K562 (cell line): Measurements from ENCODE around the gene CLCN2. TPM values are rescaled to one million over a fixed set of nuclear protein-coding genes. Genes with fewer than 3 reads are reported as not detected.

Source experiments
- ATAC-seq: fragments of 200-7000 bp; cut with Tn5 transposase; 3 replicates; pipeline ENCODE4 v1.9.1; 2020; ENCODE audit warnings: moderate library complexity
- BruUV-seq: library from RNA; stranded (reverse); fragments of 400-500 nt; replicated peaks from 2 replicates; lab custom pipeline; 2021; lab: Mats Ljungman, UMichigan
- CTCF ChIA-PET: fragments of 300-600 bp; formaldehyde crosslinking; extraction: SDS; loops from one replicate; lab custom pipeline; 2021; ENCODE audit warnings: low intra/inter-chr PET ratio; lab: Yijun Ruan, JAX
- POLR2A ChIA-PET: fragments of 300-600, 350-650 bp; sonication (Branson Sonifier 250); formaldehyde crosslinking; extraction: SDS; loops from one replicate; lab custom pipeline; 2021; ENCODE audit warnings: antibody characterized with exemption, inconsistent platforms; lab: Yijun Ruan, JAX
- DNase-seq, 4 experiments: peaks; one replicate each; pipeline versions ENCODE4 v3.0.0 to v3.0.0-alpha.2; 2011 to 2018; ENCODE audit warnings: low spot score in 3 of 4, mixed read lengths in 3 of 4; ENCODE audit errors: extremely low read depth in 1 of 4
- FAIRE-seq: peaks from 2 replicates; lab custom pipeline; 2011; peaks lifted over from hg19 to GRCh38; lab: Jason Lieb, UNC
- H2AFZ ChIP-seq: 2 replicates; pipeline ENCODE4 v1.6.0; 2011; ENCODE audit warnings: low read depth, low read length, control low read depth, inconsistent platforms
- H3K27ac ChIP-seq: fragments of 200-600 bp; 3 replicates; pipeline ENCODE4 v1.8.0; 2011; ENCODE audit warnings: low read depth, mild to moderate bottlenecking, control low read depth, inconsistent platforms, low read length, moderate library complexity, mixed read lengths; ENCODE audit errors: extremely low read depth
- H3K27me3 ChIP-seq, 2 experiments: fragments of 300-600 bp in 1 of 2; 2 replicates in 1 of 2; 3 replicates in 1 of 2; pipeline versions ENCODE4 v1.6.0 to v1.8.0; 2011; ENCODE audit warnings: inconsistent platforms in 2 of 2, low read length in 2 of 2, mild to moderate bottlenecking in 1 of 2, mixed read lengths in 1 of 2, moderate library complexity in 1 of 2; ENCODE audit not compliant: control insufficient read depth in 2 of 2, insufficient read depth in 2 of 2
- H3K36me3 ChIP-seq: fragments of 300-600 bp; 3 replicates; pipeline ENCODE4 v1.8.0; 2011; ENCODE audit warnings: mild to moderate bottlenecking, low read length, inconsistent platforms; ENCODE audit not compliant: control insufficient read depth, insufficient read depth
- H3K4me1 ChIP-seq, 2 experiments: fragments of 200-600 bp in 1 of 2; replicated peaks in 1 of 2; 2 replicates in 1 of 2; 3 replicates in 1 of 2; pipeline versions ENCODE4 v1.5.1 to v1.8.0; 2011; ENCODE audit warnings: inconsistent platforms in 2 of 2, low read length in 2 of 2, mild to moderate bottlenecking in 1 of 2, mixed read lengths in 1 of 2, moderate library complexity in 1 of 2; ENCODE audit not compliant: control insufficient read depth in 2 of 2, insufficient read depth in 2 of 2
- H3K4me2 ChIP-seq: 2 replicates; pipeline ENCODE4 v1.6.1; 2011; ENCODE audit warnings: low read length, control low read depth, inconsistent platforms, mixed read lengths; ENCODE audit not compliant: insufficient read depth
- H3K4me3 ChIP-seq: fragments of 200-600 bp; sonication (generic), shearing (Covaris generic); 2 replicates; pipeline ENCODE4 v1.5.1; 2016; ENCODE audit warnings: control low read depth, inconsistent platforms
- H3K79me2 ChIP-seq: fragments of 200-600 bp; 3 replicates; pipeline ENCODE4 v1.8.0; 2011; ENCODE audit warnings: low read length, inconsistent platforms; ENCODE audit not compliant: control insufficient read depth, insufficient read depth
- H3K9ac ChIP-seq, 2 experiments: 2 replicates each; pipeline versions ENCODE4 v1.6.0 to v1.6.1; 2011; ENCODE audit warnings: low read depth in 2 of 2, low read length in 2 of 2, control low read depth in 1 of 2, inconsistent platforms in 1 of 2, mild to moderate bottlenecking in 1 of 2, mixed read lengths in 1 of 2; ENCODE audit not compliant: insufficient read depth in 1 of 2
- H3K9me1 ChIP-seq: one replicate; pipeline ENCODE4 v1.6.0; 2011; ENCODE audit warnings: inconsistent platforms, mild to moderate bottlenecking, low read length, moderate library complexity; ENCODE audit not compliant: control insufficient read depth, insufficient read depth
- H3K9me3 ChIP-seq: replicated peaks from 2 replicates; pipeline ENCODE4 v1.5.1; 2011; ENCODE audit warnings: low read depth, low read length, inconsistent platforms; ENCODE audit not compliant: control insufficient read depth, insufficient read depth
- H4K20me1 ChIP-seq: replicated peaks from 2 replicates; pipeline ENCODE4 v1.6.1; 2011; ENCODE audit warnings: low read length, inconsistent platforms, mixed read lengths; ENCODE audit not compliant: control insufficient read depth, insufficient read depth
- ADNP ChIP-seq: fragments of 200-800 bp; sonication (Bioruptor generic); IDR thresholded peaks from 2 replicates; pipeline ENCODE4 v1.6.1; 2016; ENCODE audit warnings: missing genetic modification characterization, missing compliant biosample characterization
- ARID2 ChIP-seq: fragments of 450-650 bp; IDR thresholded peaks from 2 replicates; pipeline ENCODE4 v1.6.1; 2017; ENCODE audit warnings: antibody characterized with exemption, mild to moderate bottlenecking
- ESRRB ChIP-seq: fragments of 250-450 bp; sonication (Bioruptor Pico); IDR thresholded peaks from 2 replicates; pipeline ENCODE4 v1.5.0; 2020; ENCODE audit warnings: mild to moderate bottlenecking, moderate library complexity, borderline replicate concordance
- FOXM1 ChIP-seq, 2 experiments: fragments of 450-650 bp in 1 of 2; sonication (generic) in 1 of 2; formaldehyde crosslinking in 1 of 2; IDR thresholded peaks; 2 replicates each; pipeline versions ENCODE4 v1.6.1 to v1.9.0; 2017 to 2022; ENCODE audit warnings: low read depth in 2 of 2, mild to moderate bottlenecking in 2 of 2, missing genetic modification reagents in 1 of 2, moderate library complexity in 1 of 2
- HDAC6 ChIP-seq: IDR thresholded peaks from 2 replicates; pipeline ENCODE4 v1.6.1; 2012; ENCODE audit warnings: low read depth, mild to moderate bottlenecking, control low read depth, inconsistent platforms, low read length, moderate library complexity
- HIVEP1 ChIP-seq: fragments of 250-450 bp; sonication (Bioruptor Pico); IDR thresholded peaks from 2 replicates; pipeline ENCODE4 v1.4.0; 2020; ENCODE audit warnings: mild to moderate bottlenecking
- KDM1A ChIP-seq, 2 experiments: fragments of 450-650 bp; IDR thresholded peaks; 2 replicates each; pipeline ENCODE4 v1.6.1; 2016; ENCODE audit warnings: mild to moderate bottlenecking in 2 of 2
- POLR2A ChIP-seq: fragments of 450-650 bp; conservative IDR thresholded peaks from 2 replicates; pipeline ENCODE4 v1.6.1; 2016
- RBM25 ChIP-seq: fragments of 200-400 bp; formaldehyde crosslinking; IDR thresholded peaks from 2 replicates; pipeline ENCODE4 v1.6.1; 2018; ENCODE audit warnings: low read length, low read depth, moderate library complexity; ENCODE audit not compliant: severe bottlenecking
- RCOR1 ChIP-seq, 2 experiments: IDR thresholded peaks; 2 replicates each; pipeline ENCODE4 v1.6.1; 2012; ENCODE audit warnings: low read depth in 2 of 2, low read length in 2 of 2, borderline replicate concordance in 1 of 2, improper control_type of control experiment in 1 of 2
- ZFP36 ChIP-seq: fragments of 150-350 bp; IDR thresholded peaks from 2 replicates; pipeline ENCODE4 v1.6.1; 2018; ENCODE audit warnings: low read length, low read depth; ENCODE audit not compliant: partially characterized antibody
- ZFX ChIP-seq: sonication (generic); formaldehyde crosslinking; IDR thresholded peaks from 2 replicates; pipeline ENCODE4 v1.8.0; 2022; ENCODE audit warnings: mild to moderate bottlenecking, missing genetic modification reagents, moderate library complexity
- WGBS: fragments of 100-300 bp; shearing (Covaris generic); methylation state at CpG from one replicate; pipeline ENCODE4 v1.1.6; 2016; ENCODE audit warnings: low coverage, mixed read lengths; ENCODE audit not compliant: insufficient coverage; ENCODE audit errors: missing lambda C conversion rate; 5-methylcytosine and 5-hydroxymethylcytosine counted together
- in situ Hi-C: fragments of 300-500 bp; cut with MboI; formaldehyde crosslinking; loops from 4 replicates; pipeline ENCODE4 v1.15.0; 2018; ENCODE audit warnings: inconsistent platforms, mixed read lengths
- intact Hi-C: fragments of 100-400 bp; cut with micrococcal nuclease; formaldehyde crosslinking; loops from 2 replicates; pipeline ENCODE4 v1.14.2; 2022
- polyA plus RNA-seq, 8 experiments: library from polyadenylated mRNA; depleted of rRNA in 4 of 8; stranded (reverse) in 5 of 8; unstranded in 3 of 8; fragments of >200 nt; fragmentation: Nextera tagmentation in 2 of 8; fragmentation: Illumina TruSeq in 1 of 8; extraction: Ambion mirVana in 2 of 8; extraction: Trizol in 1 of 8; gene quantifications; 2 replicates each; pipeline versions ENCODE4 v1.2.1 to v1.2.3, GENCODE V29; 2011 to 2014; ENCODE audit warnings: inconsistent platforms in 1 of 8, missing spikeins in 1 of 8
- total RNA-seq, 7 experiments: library from RNA; depleted of rRNA in 6 of 7; stranded (reverse); fragments of >200 nt in 6 of 7; fragmentation: Illumina TruSeq in 2 of 7; extraction: Trizol in 2 of 7; gene quantifications; 2 replicates each; pipeline versions ENCODE4 v1.2.1 to v1.2.3, GENCODE V29; 2011 to 2021; ENCODE audit warnings: low replicate concordance in 1 of 7
- TF ChIP-seq, protein P1 (sequence below), 2 experiments: fragments of 450-650 bp; IDR thresholded peaks; 2 replicates each; pipeline ENCODE4 v1.6.1; 2016
- TF ChIP-seq, protein P2 (sequence below): fragments of 450-650 bp; IDR thresholded peaks from 2 replicates; pipeline ENCODE4 v1.6.1; 2018; ENCODE audit not compliant: partially characterized antibody

CLCN2 gene
- total and polyA plus RNA-seq, 9 of the 15 experiments (the other 6 are each of a cell fraction or from before 2014, with no cell fraction given): 0.10 to 14.0 (median 6.9) TPM

DNA sequence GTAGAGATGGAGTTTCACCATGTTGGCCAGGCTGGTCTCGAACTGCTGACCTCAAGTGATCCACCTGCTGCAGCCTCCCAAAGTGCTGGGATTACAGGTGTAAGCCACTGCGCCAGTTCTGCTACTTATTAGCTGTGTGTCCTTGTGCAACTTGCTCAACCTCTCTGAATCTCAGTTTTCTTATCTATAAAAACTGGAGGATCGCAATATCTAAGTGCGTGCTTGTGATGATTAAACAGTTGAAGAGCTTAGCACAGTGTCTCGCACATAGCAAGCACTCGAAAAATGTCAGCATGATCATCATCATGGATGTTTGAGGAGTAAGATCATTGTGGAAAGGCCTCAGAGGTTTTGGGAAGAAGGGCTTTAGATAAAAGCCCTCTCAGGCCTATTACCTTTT, 10.8 kb downstream of the CLCN2 start (continued):
- TF ChIP-seq, protein P1, sequence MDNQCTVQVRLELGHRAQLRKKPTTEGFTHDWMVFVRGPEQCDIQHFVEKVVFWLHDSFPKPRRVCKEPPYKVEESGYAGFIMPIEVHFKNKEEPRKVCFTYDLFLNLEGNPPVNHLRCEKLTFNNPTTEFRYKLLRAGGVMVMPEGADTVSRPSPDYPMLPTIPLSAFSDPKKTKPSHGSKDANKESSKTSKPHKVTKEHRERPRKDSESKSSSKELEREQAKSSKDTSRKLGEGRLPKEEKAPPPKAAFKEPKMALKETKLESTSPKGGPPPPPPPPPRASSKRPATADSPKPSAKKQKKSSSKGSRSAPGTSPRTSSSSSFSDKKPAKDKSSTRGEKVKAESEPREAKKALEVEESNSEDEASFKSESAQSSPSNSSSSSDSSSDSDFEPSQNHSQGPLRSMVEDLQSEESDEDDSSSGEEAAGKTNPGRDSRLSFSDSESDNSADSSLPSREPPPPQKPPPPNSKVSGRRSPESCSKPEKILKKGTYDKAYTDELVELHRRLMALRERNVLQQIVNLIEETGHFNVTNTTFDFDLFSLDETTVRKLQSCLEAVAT (IDR thresholded peaks at IDR 0.05): no peak
- TF ChIP-seq ADNP (tag) (0 out of 2 replicates have a peak, but pooled peaks have one; percentile 36), RBM25 (peak; percentile 78), KDM1A (IDR thresholded peaks at IDR 0.05) (peak in 1 of 2 experiments; percentile 86; a peak in 3 of 4 replicates)

DNA sequence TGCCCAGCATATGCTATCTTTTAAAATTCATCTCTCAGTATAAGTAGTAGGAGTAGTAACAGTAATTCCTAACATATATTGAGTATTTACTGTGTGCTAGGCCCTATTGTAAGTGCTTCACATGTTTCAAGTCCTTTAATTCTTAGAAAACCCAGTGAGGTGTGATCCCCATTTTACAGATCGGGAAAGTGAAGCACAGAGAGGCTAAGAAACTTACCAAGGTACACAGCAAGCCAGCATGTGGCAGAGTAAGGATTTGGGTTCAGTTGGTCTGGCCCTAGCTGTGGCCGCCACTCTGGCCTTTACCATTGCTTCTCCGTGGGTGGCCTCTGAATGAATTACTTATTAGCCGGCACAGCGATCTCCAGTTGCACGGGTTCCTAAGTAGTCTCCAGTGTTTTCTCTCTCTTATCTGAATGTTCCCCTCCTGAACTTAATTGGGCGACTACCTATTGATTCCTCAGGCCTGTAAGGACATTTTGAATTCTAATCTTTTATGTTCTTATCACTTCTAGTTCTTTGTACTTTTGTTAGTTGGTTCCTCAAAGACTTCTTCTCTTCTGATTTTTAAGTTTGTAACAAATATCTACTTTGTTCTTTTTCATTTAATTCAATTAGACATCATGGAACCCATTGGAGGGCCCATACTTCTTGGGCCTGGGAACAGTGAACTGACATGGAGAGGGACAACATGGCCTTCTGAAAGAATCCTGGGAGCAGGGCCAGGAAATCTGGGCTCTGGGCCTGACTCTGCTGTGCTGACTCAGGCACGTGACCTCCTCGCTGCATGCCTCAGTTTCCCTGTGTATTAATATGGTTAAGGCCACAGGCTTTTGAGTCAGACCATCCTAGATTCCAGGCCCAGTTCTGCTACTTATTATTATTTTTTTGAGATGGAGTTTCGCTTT, 11.6 kb downstream of the CLCN2 start:
- WGBS: 60% methylated on average over 9 of the region's 10 CpGs
- FAIRE-seq (peak; percentile 11), DNase-seq (no peak), ATAC-seq (no peak)
- Histone ChIP-seq H3K4me2 (no peak overlapping the region), H3K4me1 (peaks cover 59 to 83% of the 10 kb centered on the region in 2 experiments), H3K4me3 (no peak overlapping the region), H3K36me3 (peaks cover 60% of the 10 kb centered on the region; the same call in 2 of the 3 replicates), H2AFZ (no peak overlapping the region), H4K20me1 (no peaks in the 10 kb centered on the region), H3K27me3 (no peaks in the 10 kb centered on the region), H3K9ac (no peak overlapping the region), H3K9me3 (no peaks in the 10 kb centered on the region), H3K79me2 (peaks cover 8% of the 10 kb centered on the region; the same call in 2 of the 3 replicates), H3K27ac (peak overlapping the region; percentile 29; the same call in 1 of the 3 replicates), H3K9me1 (peaks cover 6% of the 10 kb centered on the region)
- intact Hi-C loops: no loop called here
- no TSS peak for BruUV-seq
- in situ Hi-C loops: no loop called here
- ChIA-PET POLR2A (interaction anchor here (1.4 to 2.0 kb wide), 2 partner anchors 8 to 13 kb away, joined by 5 read pairs; partner anchors contain the start of gene FAM131A), CTCF (no interaction called here)
- TF ChIP-seq FOXM1 (IDR thresholded peaks at IDR 0.05; ENCODE audit: low read depth) (no peak), FOXM1 (CRISPR knock-in tag; IDR thresholded peaks at IDR 0.05; ENCODE audit: low read depth) (no peak), POLR2A (no peak), HIVEP1 (CRISPR knock-in tag) (no peak), ESRRB (CRISPR knock-in tag) (no peak), KDM1A (IDR thresholded peaks at IDR 0.05) (peak in 1 of 2 experiments; percentile 67; a peak in 3 of 4 replicates), RCOR1 (IDR thresholded peaks at IDR 0.05; ENCODE audit: borderline replicate concordance in 1 of 2, low read depth in 2 of 2, low read length in 2 of 2) (0 out of 4 replicates have a peak, but pooled peaks of 1 of the 2 experiments have one; percentile 32), HDAC6 (no peak), ARID2 (no peak), ZFP36 (peak; percentile 25), ZFX (0 out of 2 replicates have a peak, but pooled peaks have one; percentile 18)
- TF ChIP-seq, protein P2, sequence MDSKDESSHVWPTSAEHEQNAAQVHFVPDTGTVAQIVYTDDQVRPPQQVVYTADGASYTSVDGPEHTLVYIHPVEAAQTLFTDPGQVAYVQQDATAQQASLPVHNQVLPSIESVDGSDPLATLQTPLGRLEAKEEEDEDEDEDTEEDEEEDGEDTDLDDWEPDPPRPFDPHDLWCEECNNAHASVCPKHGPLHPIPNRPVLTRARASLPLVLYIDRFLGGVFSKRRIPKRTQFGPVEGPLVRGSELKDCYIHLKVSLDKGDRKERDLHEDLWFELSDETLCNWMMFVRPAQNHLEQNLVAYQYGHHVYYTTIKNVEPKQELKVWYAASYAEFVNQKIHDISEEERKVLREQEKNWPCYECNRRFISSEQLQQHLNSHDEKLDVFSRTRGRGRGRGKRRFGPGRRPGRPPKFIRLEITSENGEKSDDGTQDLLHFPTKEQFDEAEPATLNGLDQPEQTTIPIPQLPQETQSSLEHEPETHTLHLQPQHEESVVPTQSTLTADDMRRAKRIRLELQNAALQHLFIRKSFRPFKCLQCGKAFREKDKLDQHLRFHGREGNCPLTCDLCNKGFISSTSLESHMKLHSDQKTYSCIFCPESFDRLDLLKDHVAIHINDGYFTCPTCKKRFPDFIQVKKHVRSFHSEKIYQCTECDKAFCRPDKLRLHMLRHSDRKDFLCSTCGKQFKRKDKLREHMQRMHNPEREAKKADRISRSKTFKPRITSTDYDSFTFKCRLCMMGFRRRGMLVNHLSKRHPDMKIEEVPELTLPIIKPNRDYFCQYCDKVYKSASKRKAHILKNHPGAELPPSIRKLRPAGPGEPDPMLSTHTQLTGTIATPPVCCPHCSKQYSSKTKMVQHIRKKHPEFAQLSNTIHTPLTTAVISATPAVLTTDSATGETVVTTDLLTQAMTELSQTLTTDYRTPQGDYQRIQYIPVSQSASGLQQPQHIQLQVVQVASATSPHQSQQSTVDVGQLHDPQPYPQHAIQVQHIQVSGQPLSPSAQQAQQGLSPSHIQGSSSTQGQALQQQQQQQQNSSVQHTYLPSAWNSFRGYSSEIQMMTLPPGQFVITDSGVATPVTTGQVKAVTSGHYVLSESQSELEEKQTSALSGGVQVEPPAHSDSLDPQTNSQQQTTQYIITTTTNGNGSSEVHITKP: peak; percentile 41
